Measurements from ENCODE around the gene KRTAP19-1.
"Not testable (repeated sequence)": the region's sequence is repeated elsewhere in the genome, so short reads cannot be mapped to it uniquely, and the experiment has no call there.

KRTAP19-1 gene

DNA sequence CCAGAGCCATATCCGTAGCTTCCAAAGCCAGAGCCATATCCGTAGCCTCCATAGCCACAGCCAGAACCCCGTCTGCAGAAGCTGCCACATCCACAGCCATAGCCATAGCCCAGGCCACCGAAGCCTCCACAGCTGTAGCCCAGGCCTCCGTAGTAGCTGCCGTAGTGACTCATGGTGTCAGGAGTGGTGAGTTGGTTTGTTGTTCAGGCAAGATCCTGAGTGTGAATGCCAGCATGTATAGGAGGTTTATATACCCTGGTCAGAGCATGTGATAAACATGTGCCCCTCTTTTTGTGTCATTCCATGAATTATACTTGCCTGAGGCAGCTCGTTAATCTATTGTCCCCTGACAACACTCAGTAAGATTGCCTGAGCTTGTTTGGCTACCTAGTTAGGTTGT lies at the start of gene KRTAP19-1:
Gene KRTAP19-1, minus strand, starts transcription at position 223 of the 400 bp plus-strand sequence. Its CDS starts 50 bp downstream, at position 173.
- no peak for DNase-seq (ENCODE audit: low read depth)
- TF ChIP-seq, protein P1, sequence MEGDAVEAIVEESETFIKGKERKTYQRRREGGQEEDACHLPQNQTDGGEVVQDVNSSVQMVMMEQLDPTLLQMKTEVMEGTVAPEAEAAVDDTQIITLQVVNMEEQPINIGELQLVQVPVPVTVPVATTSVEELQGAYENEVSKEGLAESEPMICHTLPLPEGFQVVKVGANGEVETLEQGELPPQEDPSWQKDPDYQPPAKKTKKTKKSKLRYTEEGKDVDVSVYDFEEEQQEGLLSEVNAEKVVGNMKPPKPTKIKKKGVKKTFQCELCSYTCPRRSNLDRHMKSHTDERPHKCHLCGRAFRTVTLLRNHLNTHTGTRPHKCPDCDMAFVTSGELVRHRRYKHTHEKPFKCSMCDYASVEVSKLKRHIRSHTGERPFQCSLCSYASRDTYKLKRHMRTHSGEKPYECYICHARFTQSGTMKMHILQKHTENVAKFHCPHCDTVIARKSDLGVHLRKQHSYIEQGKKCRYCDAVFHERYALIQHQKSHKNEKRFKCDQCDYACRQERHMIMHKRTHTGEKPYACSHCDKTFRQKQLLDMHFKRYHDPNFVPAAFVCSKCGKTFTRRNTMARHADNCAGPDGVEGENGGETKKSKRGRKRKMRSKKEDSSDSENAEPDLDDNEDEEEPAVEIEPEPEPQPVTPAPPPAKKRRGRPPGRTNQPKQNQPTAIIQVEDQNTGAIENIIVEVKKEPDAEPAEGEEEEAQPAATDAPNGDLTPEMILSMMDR (IDR thresholded peaks at IDR 0.05; ENCODE audit: low read depth, low read length) = no peak
- TF ChIP-seq POLR2A (IDR thresholded peaks at IDR 0.05; ENCODE audit: extremely low read depth, insufficient read length) = no peak
- TF ChIP-seq, protein P2, sequence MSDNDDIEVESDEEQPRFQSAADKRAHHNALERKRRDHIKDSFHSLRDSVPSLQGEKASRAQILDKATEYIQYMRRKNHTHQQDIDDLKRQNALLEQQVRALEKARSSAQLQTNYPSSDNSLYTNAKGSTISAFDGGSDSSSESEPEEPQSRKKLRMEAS (IDR thresholded peaks at IDR 0.05; ENCODE audit: low read depth, low read length) = no peak
- TF ChIP-seq MYC (IDR thresholded peaks at IDR 0.05; ENCODE audit: low read depth, low read length) = no peak
- H3K4me3 ChIP-seq (ENCODE audit: low read depth, low read length) = no peak within 1 kb of the TSS

DNA sequence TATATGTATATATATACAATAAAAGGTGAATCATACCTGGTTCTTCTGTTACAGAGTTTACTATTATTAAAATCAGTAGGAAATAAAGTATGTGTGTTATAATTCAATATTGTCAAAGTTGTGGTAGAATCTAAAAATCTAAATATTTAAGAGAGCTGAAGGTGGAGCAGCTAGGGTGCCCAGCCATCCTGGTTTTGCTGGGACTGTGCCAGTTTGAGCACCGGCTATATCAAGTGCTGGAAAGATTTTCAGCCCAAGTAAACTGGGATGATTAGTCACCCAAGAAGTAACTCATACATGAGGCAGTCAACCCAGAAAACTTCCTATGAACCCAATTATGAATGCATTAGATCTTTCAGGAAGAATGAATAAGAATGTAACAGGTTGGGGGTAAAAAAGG lies 38.7 kb upstream of the KRTAP19-1 start:
- no peak for DNase-seq (ENCODE audit: low read depth)
- no peak overlapping the region for H3K4me3 ChIP-seq (ENCODE audit: low read depth, low read length)
- TF ChIP-seq, protein P2 (IDR thresholded peaks at IDR 0.05; ENCODE audit: low read depth, low read length) = no peak
- TF ChIP-seq, protein P1 (IDR thresholded peaks at IDR 0.05; ENCODE audit: low read depth, low read length) = no peak
- TF ChIP-seq MYC (IDR thresholded peaks at IDR 0.05; ENCODE audit: low read depth, low read length) = no peak

DNA sequence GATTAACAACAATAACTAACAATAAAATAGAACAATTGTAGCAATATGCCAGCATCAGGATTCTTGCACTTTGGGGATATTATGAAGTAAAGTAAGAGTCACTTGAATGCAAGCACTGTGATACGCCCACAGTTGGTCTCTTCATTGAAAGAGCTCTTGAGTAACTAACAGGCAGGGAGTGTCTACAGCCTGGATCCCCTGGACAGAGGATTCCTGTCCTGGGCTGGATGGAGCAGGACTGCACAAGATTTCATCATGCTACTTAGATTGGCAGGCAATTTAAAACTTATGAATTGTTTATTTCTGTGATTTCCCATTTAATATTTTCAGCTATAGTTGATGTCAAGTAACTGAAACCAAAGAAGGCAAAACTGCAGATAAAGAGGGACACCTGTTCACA lies 35.5 kb upstream of the KRTAP19-1 start:
- H3K4me3 ChIP-seq (ENCODE audit: low read depth, low read length) = no peak overlapping the region
- no peak for TF ChIP-seq POLR2A (IDR thresholded peaks at IDR 0.05; ENCODE audit: extremely low read depth, insufficient read length)
- TF ChIP-seq, protein P2 (IDR thresholded peaks at IDR 0.05; ENCODE audit: low read depth, low read length) = no peak
- TF ChIP-seq, protein P1 (IDR thresholded peaks at IDR 0.05; ENCODE audit: low read depth, low read length) = no peak
- TF ChIP-seq MYC (IDR thresholded peaks at IDR 0.05; ENCODE audit: low read depth, low read length) = no peak
- no peak for DNase-seq (ENCODE audit: low read depth)

DNA sequence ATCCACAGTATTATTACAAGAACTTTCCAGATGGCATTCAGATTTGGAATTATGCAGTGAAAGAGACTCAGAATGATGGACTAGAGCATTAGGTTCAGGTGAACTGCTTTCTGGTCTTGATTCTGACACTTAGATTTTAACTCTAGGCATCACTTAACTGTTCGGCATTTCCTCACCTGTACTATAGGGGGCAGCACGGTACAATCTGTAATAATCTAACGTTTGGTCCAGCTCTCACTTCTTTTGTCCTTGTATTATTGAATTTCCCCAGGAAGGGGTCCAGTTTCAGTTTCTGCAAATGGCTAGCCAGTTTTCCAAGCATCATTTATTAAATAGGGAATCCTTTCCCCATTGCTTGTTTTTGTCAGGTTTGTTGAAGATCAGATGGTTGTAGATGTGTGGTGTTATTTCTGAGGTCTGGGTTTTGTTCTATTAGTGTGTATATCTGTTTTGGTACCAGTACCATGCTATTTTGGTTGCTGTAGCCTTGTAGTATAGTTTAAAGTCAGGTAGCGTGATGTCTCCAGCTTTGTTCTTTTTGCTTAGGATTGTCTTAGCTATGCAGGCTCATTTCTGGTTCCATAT lies 25.5 kb upstream of the KRTAP19-1 start:
- H3K4me3 ChIP-seq (ENCODE audit: low read depth, low read length); DNase-seq (ENCODE audit: low read depth): not testable (repeated sequence)
- TF ChIP-seq, protein P1 (IDR thresholded peaks at IDR 0.05; ENCODE audit: low read depth, low read length) = peak; percentile 31

DNA sequence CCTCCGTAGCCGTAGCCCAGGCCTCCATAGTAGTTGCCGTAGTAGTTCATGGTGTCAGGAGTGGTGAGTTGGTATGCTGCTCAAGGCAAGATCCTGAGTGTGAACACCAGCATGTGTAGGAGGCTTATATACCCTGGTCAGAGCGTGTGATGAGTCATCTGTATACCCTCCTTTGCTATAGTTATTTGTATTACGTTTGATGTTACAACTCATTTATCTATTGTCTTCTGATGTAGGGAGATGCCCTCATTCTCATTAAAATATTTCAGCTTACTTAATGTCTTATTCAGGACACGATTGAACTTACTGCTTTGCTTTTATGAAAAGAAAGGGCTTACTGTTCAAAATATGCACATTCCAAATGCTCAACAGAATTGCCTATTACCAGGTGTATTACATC lies 21.9 kb upstream of the KRTAP19-1 start, which contains the start of gene KRTAP19-5:
Gene KRTAP19-5, minus strand, starts transcription at position 101 of the 400 bp plus-strand sequence. Its CDS starts 51 bp downstream, at position 50.
- TF ChIP-seq, protein P1 (IDR thresholded peaks at IDR 0.05; ENCODE audit: low read depth, low read length) = no peak
- no peak for TF ChIP-seq POLR2A (IDR thresholded peaks at IDR 0.05; ENCODE audit: extremely low read depth, insufficient read length)
- TF ChIP-seq, protein P2 (IDR thresholded peaks at IDR 0.05; ENCODE audit: low read depth, low read length) = no peak
- no peak for TF ChIP-seq MYC (IDR thresholded peaks at IDR 0.05; ENCODE audit: low read depth, low read length)
- no peak for DNase-seq (ENCODE audit: low read depth)
- no peak within 1 kb of the TSS for H3K4me3 ChIP-seq (ENCODE audit: low read depth, low read length)

DNA sequence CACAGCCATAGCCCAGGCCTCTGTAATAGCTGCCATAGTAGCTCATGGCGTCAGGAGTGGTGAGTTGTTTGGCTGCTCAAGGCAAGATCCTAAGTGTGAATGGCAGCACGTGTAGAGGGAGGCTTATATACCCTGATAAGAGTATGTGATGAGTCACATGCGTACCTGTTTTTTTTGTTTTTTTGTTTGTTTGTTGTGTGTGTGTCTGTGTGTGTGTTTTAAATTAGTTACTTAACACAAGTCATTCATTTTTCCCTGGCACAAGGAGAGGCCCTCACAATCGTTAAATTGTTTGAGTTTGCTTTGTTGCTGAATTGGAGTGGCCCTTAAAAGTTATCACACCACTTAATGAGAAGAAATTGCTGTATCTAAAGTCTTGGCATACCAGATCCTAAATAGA lies 16.9 kb upstream of the KRTAP19-1 start, which contains the start of gene KRTAP19-4:
Gene KRTAP19-4, minus strand, starts transcription at position 101 of the 400 bp plus-strand sequence. Its CDS starts 55 bp downstream, at position 46.
- DNase-seq (ENCODE audit: low read depth) = no peak
- no peak for TF ChIP-seq POLR2A (IDR thresholded peaks at IDR 0.05; ENCODE audit: extremely low read depth, insufficient read length)
- TF ChIP-seq, protein P1 (IDR thresholded peaks at IDR 0.05; ENCODE audit: low read depth, low read length) = no peak
- TF ChIP-seq, protein P2 (IDR thresholded peaks at IDR 0.05; ENCODE audit: low read depth, low read length) = no peak
- TF ChIP-seq MYC (IDR thresholded peaks at IDR 0.05; ENCODE audit: low read depth, low read length) = no peak

More for the DNA sequence above, 16.9 kb upstream of the KRTAP19-1 start, which contains the start of gene KRTAP19-4:
- no peak within 1 kb of the TSS for H3K4me3 ChIP-seq (ENCODE audit: low read depth, low read length)
